HFFc6 (cell line): Measurements from ENCODE around the gene NTNG1. TPM values are rescaled to one million over a fixed set of nuclear protein-coding genes. Genes with fewer than 3 reads are reported as not detected.

Experiments
- DNase-seq: peaks from one replicate; pipeline ENCODE4 v3.0.0-alpha.2; 2018
- H3K27ac Mint-ChIP-seq: 2 replicates; pipeline ENCODE4 v1.8.0; 2020; ENCODE audit warnings: mild to moderate bottlenecking, mixed read lengths
- H3K27me3 Mint-ChIP-seq: 2 replicates; pipeline ENCODE4 v1.8.0; 2021; ENCODE audit warnings: mild to moderate bottlenecking, moderate library complexity, mixed read lengths; ENCODE audit not compliant: insufficient read depth
- H3K36me3 Mint-ChIP-seq: 2 replicates; pipeline ENCODE4 v1.8.0; 2021; ENCODE audit warnings: low read depth, mixed read lengths
- H3K4me1 Mint-ChIP-seq: 2 replicates; pipeline ENCODE4 v1.8.0; 2020; ENCODE audit warnings: low read depth, mixed read lengths
- H3K4me3 Mint-ChIP-seq: 2 replicates; pipeline ENCODE4 v1.8.0; 2020; ENCODE audit warnings: mild to moderate bottlenecking, moderate library complexity, mixed read lengths
- H3K9me3 Mint-ChIP-seq: 2 replicates; pipeline ENCODE4 v1.8.0; 2020; ENCODE audit warnings: mild to moderate bottlenecking, mixed read lengths
- total RNA-seq, 6 experiments: library from RNA; stranded (reverse); fragmentation: NEBNext Ultra II Directional; extraction: Animal tissue kit (Norgen Biotek cat#: 25700); gene quantifications; 2 replicates in 1 of 6; 3 replicates in 5 of 6; pipeline ENCODE4 v1.2.3, GENCODE V29; 2021
- TF ChIP-seq, protein P1 (sequence below): fragments of 200-600 bp; sonication (generic); IDR thresholded peaks from 2 replicates; pipeline ENCODE4 v1.5.0; 2021; ENCODE audit warnings: antibody characterized with exemption, mild to moderate bottlenecking

The NTNG1 gene
- total RNA-seq, 6 experiments from 2014 or later: 1.3 to 8.0 (median 2.2) TPM

DNA sequence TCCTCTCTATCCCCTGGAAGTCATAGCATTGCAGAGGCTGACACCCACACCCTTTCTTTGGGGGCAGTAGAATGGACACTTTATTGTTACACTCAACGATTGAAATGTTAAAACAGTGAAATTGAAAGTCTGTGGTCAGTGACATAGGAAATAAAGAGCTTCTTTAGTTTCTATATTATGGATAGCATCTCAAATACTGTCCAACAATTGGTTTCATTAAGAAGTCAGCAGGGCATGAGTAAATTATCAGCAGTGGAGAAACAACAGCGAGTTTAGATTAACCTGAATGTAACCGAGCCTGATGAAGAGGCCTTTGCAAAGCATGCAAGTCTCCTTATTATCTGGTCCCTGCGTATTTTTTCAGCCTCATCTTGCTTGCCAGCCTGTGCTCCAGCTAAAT is 350.7 kb downstream of the NTNG1 start:
- Mint-ChIP-seq H3K36me3 (no peaks in the 10 kb centered on the region; the same call in 1 of the 2 replicates), H3K27me3 (peaks cover 2% of the 10 kb centered on the region; the same call in 1 of the 2 replicates), H3K4me1 (no peaks in the 10 kb centered on the region), H3K27ac (no peak overlapping the region), H3K9me3 (peaks cover 22% of the 10 kb centered on the region), H3K4me3 (no peak overlapping the region)
- no peak for DNase-seq
- TF ChIP-seq, protein P1, sequence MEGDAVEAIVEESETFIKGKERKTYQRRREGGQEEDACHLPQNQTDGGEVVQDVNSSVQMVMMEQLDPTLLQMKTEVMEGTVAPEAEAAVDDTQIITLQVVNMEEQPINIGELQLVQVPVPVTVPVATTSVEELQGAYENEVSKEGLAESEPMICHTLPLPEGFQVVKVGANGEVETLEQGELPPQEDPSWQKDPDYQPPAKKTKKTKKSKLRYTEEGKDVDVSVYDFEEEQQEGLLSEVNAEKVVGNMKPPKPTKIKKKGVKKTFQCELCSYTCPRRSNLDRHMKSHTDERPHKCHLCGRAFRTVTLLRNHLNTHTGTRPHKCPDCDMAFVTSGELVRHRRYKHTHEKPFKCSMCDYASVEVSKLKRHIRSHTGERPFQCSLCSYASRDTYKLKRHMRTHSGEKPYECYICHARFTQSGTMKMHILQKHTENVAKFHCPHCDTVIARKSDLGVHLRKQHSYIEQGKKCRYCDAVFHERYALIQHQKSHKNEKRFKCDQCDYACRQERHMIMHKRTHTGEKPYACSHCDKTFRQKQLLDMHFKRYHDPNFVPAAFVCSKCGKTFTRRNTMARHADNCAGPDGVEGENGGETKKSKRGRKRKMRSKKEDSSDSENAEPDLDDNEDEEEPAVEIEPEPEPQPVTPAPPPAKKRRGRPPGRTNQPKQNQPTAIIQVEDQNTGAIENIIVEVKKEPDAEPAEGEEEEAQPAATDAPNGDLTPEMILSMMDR: no peak

DNA sequence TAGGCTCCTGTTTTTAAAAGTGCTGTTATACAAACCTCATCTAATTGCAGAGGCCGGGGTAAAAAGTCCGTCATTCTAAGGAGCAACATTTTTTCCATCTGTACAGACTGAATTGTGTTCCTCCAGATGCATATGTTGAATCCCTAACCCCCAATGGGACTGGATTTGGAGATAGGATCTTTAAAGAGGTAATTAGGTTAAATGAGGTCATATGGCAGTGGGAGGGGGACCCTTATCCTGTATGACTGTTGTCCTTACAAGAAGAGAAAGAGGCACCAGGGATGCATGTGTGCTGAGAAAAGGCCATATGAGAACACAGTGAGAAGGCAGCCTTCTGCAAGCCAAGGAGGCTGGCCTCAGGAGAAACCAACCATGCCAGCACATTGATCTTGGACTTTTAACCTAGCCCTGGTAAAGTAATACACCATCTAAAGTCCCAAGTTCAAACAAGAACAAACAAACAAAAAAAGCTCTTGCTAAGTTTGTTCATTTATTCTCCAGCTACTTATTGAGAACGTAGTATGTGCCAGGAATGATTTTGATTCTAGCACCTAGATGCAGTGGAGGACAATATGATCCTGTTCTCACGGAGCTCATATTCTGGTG is 352.4 kb downstream of the NTNG1 start:
- peaks cover 29% of the 10 kb centered on the region for H3K9me3 Mint-ChIP-seq
- TF ChIP-seq, protein P1: no peak

DNA sequence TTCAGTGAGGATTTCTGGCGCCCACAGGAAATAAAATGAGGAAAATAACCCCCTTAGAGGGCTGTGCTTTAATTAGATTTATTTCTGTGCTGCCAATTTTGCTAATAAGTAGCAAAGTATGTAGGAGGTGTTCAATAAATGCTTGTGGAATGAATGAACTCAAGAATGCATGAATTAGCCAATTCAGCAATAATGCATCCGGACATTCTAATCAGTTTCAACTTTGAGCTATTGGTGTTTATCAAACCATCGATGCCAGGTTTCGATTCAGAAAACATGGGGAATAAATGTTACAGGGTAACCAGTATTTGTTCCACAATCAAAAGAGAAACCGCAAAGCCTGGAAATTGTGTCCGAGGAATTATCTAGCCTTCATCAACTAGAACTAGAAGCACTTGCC is 353.2 kb downstream of the NTNG1 start:
- H3K27ac Mint-ChIP-seq: no peak overlapping the region
- H3K4me3 Mint-ChIP-seq: no peak overlapping the region
- H3K4me1 Mint-ChIP-seq: no peaks in the 10 kb centered on the region
- TF ChIP-seq, protein P1: no peak
- H3K36me3 Mint-ChIP-seq: no peaks in the 10 kb centered on the region; the same call in 1 of the 2 replicates
- no peak for DNase-seq
- H3K27me3 Mint-ChIP-seq: peaks cover 2% of the 10 kb centered on the region; the same call in 1 of the 2 replicates
- H3K9me3 Mint-ChIP-seq: peaks cover 29% of the 10 kb centered on the region

More for the DNA sequence above, 352.4 kb downstream of the NTNG1 start:
- Mint-ChIP-seq H3K36me3 (no peaks in the 10 kb centered on the region; the same call in 1 of the 2 replicates), H3K4me1 (no peaks in the 10 kb centered on the region), H3K4me3 (no peak overlapping the region), H3K27me3 (peaks cover 2% of the 10 kb centered on the region; the same call in 1 of the 2 replicates), H3K27ac (no peak overlapping the region)
- no peak for DNase-seq

DNA sequence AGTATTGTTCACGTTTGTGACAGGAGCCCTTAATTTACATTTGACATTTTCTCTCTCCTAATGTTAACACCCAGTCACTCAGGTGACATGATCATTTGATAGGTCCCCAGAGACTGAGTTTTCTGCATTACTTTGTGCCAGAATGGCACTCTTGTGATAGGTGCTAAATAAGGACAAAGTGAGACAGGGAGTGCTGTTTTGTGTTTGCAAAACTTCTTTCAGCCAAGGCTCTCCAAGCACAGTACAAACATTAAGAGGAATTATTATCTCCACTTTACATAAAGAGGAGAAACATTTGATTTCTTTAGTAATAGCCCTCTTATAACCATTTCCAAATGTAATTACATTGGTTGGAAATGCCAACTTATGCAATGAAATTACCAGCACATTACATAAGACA is 355.2 kb downstream of the NTNG1 start:
- H3K4me1 Mint-ChIP-seq: no peaks in the 10 kb centered on the region
- TF ChIP-seq, protein P1: no peak
- peaks cover 35% of the 10 kb centered on the region for H3K9me3 Mint-ChIP-seq
- no peak overlapping the region for H3K27ac Mint-ChIP-seq
- no peak for DNase-seq
- no peaks in the 10 kb centered on the region; the same call in 1 of the 2 replicates for H3K36me3 Mint-ChIP-seq
- H3K27me3 Mint-ChIP-seq: peaks cover 2% of the 10 kb centered on the region; the same call in 1 of the 2 replicates
- H3K4me3 Mint-ChIP-seq: no peak overlapping the region

DNA sequence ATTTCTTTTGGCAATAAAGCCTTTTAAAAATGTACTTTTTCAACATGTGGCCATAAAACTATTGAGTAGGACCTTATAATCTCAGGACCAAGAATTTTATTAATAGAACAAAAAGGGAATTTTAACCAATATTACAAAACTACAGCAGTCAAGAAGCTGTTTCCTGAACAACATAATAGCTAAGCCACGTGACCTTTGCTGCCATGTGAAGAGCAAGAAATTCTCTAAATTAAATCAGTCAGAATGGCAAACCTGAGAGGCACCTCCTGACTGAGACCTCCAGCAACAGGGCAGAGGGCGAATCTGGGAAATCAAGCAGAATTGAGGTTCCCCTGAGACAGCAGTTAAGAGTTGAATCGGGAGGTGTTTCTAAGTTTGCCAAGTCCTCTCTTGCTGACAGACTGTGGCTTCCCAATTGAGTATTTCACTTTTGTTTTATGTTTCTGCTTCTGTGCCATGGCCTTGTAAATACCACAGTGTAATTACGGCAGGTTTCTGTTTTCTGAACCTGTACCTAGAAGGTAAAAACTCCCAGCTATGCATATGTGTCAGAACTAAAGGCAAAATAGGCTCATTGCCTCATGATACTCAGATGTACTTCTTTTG is 358.4 kb downstream of the NTNG1 start:
- TF ChIP-seq, protein P1: no peak

More for the DNA sequence above, 358.4 kb downstream of the NTNG1 start:
- H3K36me3 Mint-ChIP-seq: no peaks in the 10 kb centered on the region; the same call in 1 of the 2 replicates
- peaks cover 21% of the 10 kb centered on the region for H3K9me3 Mint-ChIP-seq
- peaks cover 2% of the 10 kb centered on the region; the same call in 1 of the 2 replicates for H3K27me3 Mint-ChIP-seq
- no peaks in the 10 kb centered on the region for H3K4me1 Mint-ChIP-seq
- H3K4me3 Mint-ChIP-seq: no peak overlapping the region
- no peak for DNase-seq
- no peak overlapping the region for H3K27ac Mint-ChIP-seq
